K562 (cell line): ENCODE data around the gene MICAL1.
"Not testable (repeated sequence)": the region's sequence is repeated elsewhere in the genome, so short reads cannot be mapped to it uniquely, and the experiment has no call there.

Experiments
- ARNT ChIP-seq, 2 experiments: fragments of 450-650 bp; IDR thresholded peaks; 2 replicates each; pipeline ENCODE4 v1.6.1; 2016; ENCODE audit warnings: mild to moderate bottlenecking in 1 of 2
- ETV1 ChIP-seq: fragments of 450-650 bp; conservative IDR thresholded peaks from 2 replicates; pipeline ENCODE4 v1.6.1; 2016; ENCODE audit warnings: missing genetic modification characterization, control low read depth, low read depth, missing compliant biosample characterization
- FOXA1 ChIP-seq: fragments of 450-650 bp; IDR thresholded peaks from 2 replicates; pipeline ENCODE4 v1.6.1; 2016; ENCODE audit warnings: mild to moderate bottlenecking, borderline replicate concordance
- FOXK2 ChIP-seq, 2 experiments: fragments of 450-650 bp; IDR thresholded peaks in 1 of 2; conservative IDR thresholded peaks in 1 of 2; 2 replicates each; pipeline ENCODE4 v1.6.1; 2016; ENCODE audit warnings: low read depth in 2 of 2, mild to moderate bottlenecking in 1 of 2
- GATA2 ChIP-seq: sonication (generic); formaldehyde crosslinking; IDR thresholded peaks from 2 replicates; pipeline ENCODE4 v1.4.0; 2020; ENCODE audit warnings: mild to moderate bottlenecking, missing genetic modification reagents
- ZZZ3 ChIP-seq: fragments of 450-650 bp; IDR thresholded peaks from 2 replicates; pipeline ENCODE4 v1.6.1; 2016; ENCODE audit warnings: antibody characterized with exemption, mild to moderate bottlenecking, moderate library complexity

GRCh38 chr6:109461205-109461604, 5.6 kb upstream of the MICAL1 start:
- not testable (repeated sequence) for TF ChIP-seq ETV1 (tag); FOXA1; ZZZ3; FOXK2 (conservative IDR thresholded peaks at IDR 0.05 in 1 of 2, IDR thresholded peaks at IDR 0.05 in 1 of 2; ENCODE audit: low read depth in 2 of 2); ARNT (IDR thresholded peaks at IDR 0.05); GATA2 (CRISPR knock-in tag)
